ENCODE data around the gene GPR146. TPM values are rescaled to one million over a fixed set of nuclear protein-coding genes. Genes with fewer than 3 reads are reported as not detected.
A peak's percentile ranks its signal among the peaks of the same experiment; 100 is the strongest.

The GPR146 gene
- total and polyA plus RNA-seq, 9 of the 15 experiments (the other 6 are each of a cell fraction or from before 2014, with no cell fraction given) = 0.22 to 3.6 (median 0.64) TPM; not detected in 2

GRCh38 chr7:1100834-1101562, 56.7 kb downstream of the GPR146 start:
- H3K79me2 ChIP-seq (ENCODE audit: control insufficient read depth, insufficient read depth, low read length) = peaks cover 5% of the 10 kb centered on the region; the same call in 1 of the 3 replicates
- H3K36me3 ChIP-seq (ENCODE audit: control insufficient read depth, insufficient read depth, low read length) = no peaks in the 10 kb centered on the region; the same call in 2 of the 3 replicates
- POLR2A ChIA-PET = interaction anchor here (0.7 kb wide), 1 partner anchor 46 kb away, joined by 3 read pairs; no protein-coding TSS in a partner anchor
- BruUV-seq (replicated peaks) = no TSS peak
- 82% methylated on average over 31 of the region's 34 CpGs for WGBS (ENCODE audit: insufficient coverage, low coverage, missing lambda C conversion rate)
- intact Hi-C loops (cut with micrococcal nuclease) (no loop called here), in situ Hi-C loops (cut with MboI) (no loop called here)
- H3K27me3 ChIP-seq (ENCODE audit: control insufficient read depth in 2 of 2, insufficient read depth in 2 of 2, low read length in 2 of 2) = no peaks in the 10 kb centered on the region
- FAIRE-seq = no peak
- no peak overlapping the region for H3K4me2 ChIP-seq (ENCODE audit: insufficient read depth, low read length)
- no peak for ATAC-seq
- H2AFZ ChIP-seq (ENCODE audit: low read depth, low read length) = no peak overlapping the region
- CTCF ChIA-PET (ENCODE audit: low intra/inter-chr PET ratio) = no interaction called here
- no peaks in the 10 kb centered on the region for H3K9me1 ChIP-seq (ENCODE audit: control insufficient read depth, insufficient read depth, low read length)
- H3K9me3 ChIP-seq (replicated peaks; ENCODE audit: control insufficient read depth, insufficient read depth, low read depth, low read length) = no peaks in the 10 kb centered on the region
- H3K9ac ChIP-seq (ENCODE audit: insufficient read depth in 1 of 2, low read depth in 2 of 2, low read length in 2 of 2) = peak overlapping the region in 1 of 2 experiments; percentile 37; a peak in 1 of 4 replicates
- TF ChIP-seq ZNF740 (CRISPR knock-in tag; IDR thresholded peaks at IDR 0.05) = no peak
- TF ChIP-seq ZNF740 (tag; IDR thresholded peaks at IDR 0.05) = no peak
- TF ChIP-seq RBM34 (IDR thresholded peaks at IDR 0.05; ENCODE audit: borderline replicate concordance, insufficient read depth, low read length) = no peak
- no peak for TF ChIP-seq BRF2 (IDR thresholded peaks at IDR 0.05; ENCODE audit: borderline replicate concordance, insufficient read depth, insufficient read length)
- no peak for TF ChIP-seq ZNF785 (CRISPR knock-in tag; IDR thresholded peaks at IDR 0.05)
- TF ChIP-seq RFX1 (IDR thresholded peaks at IDR 0.05) = no peak
- no peak overlapping the region for H3K27ac ChIP-seq (ENCODE audit: extremely low read depth, low read depth, low read length)
- peaks cover 5 to 40% of the 10 kb centered on the region in 2 experiments; a peak in 4 of 5 replicates for H3K4me1 ChIP-seq (replicated peaks in 1 of 2; ENCODE audit: control insufficient read depth in 2 of 2, insufficient read depth in 2 of 2, low read length in 2 of 2)
- H3K4me3 ChIP-seq = no peak overlapping the region
- no peak for DNase-seq (ENCODE audit: extremely low read depth in 1 of 4, low spot score in 3 of 4)
- peaks cover 4% of the 10 kb centered on the region; the same call in 1 of the 2 replicates for H4K20me1 ChIP-seq (replicated peaks; ENCODE audit: control insufficient read depth, insufficient read depth, low read length)
